HepG2 (cell line): ENCODE data around the gene TNIP1. TPM values are rescaled to one million over a fixed set of nuclear protein-coding genes. Genes with fewer than 3 reads are reported as not detected.

Source experiments
- ATAC-seq: fragments of 200-7000 bp; cut with Tn5 transposase; 3 replicates; pipeline ENCODE4 v1.9.1; 2020; ENCODE audit warnings: mild to moderate bottlenecking, moderate library complexity
- BruUV-seq: library from RNA; stranded (reverse); fragments of 400-500 nt; replicated peaks from 2 replicates; lab custom pipeline; 2021; lab: Mats Ljungman, UMichigan
- CTCF ChIA-PET: fragments of 300-600 bp; formaldehyde crosslinking; extraction: SDS; loops from one replicate; lab custom pipeline; 2021; ENCODE audit warnings: low total read pairs, inconsistent platforms, low intra/inter-chr PET ratio; lab: Yijun Ruan, JAX
- POLR2A ChIA-PET: fragments of 350-600 bp; sonication (Branson Sonifier 250); formaldehyde crosslinking; loops from one replicate; lab custom pipeline; 2020; ENCODE audit warnings: antibody characterized with exemption, inconsistent platforms; lab: Yijun Ruan, JAX
- DNase-seq: peaks from one replicate; pipeline ENCODE4 v3.0.0-alpha.2; 2015; ENCODE audit warnings: low spot score
- FAIRE-seq: peaks from 3 replicates; lab custom pipeline; 2011; peaks lifted over from hg19 to GRCh38; lab: Jason Lieb, UNC
- H2AFZ ChIP-seq: one replicate; pipeline ENCODE4 v1.6.1; 2011; ENCODE audit warnings: low read length, inconsistent platforms
- H3K27ac ChIP-seq: fragments of 300-600 bp; 3 replicates; pipeline ENCODE4 v1.8.0; 2011; ENCODE audit warnings: mixed run types, mild to moderate bottlenecking, mixed read lengths, low read length, inconsistent platforms; ENCODE audit not compliant: insufficient read depth; ENCODE audit errors: extremely low read length
- H3K27me3 ChIP-seq, 2 experiments: fragments of 200-600 bp in 1 of 2; 2 replicates in 1 of 2; 3 replicates in 1 of 2; pipeline versions ENCODE4 v1.6.0 to v1.8.0; 2011; ENCODE audit warnings: low read length in 2 of 2, mild to moderate bottlenecking in 2 of 2, moderate library complexity in 2 of 2, inconsistent platforms in 1 of 2; ENCODE audit not compliant: insufficient read depth in 2 of 2, control insufficient read depth in 1 of 2
- H3K36me3 ChIP-seq, 2 experiments: fragments of 200-600 bp in 1 of 2; replicated peaks in 1 of 2; 2 replicates in 1 of 2; 3 replicates in 1 of 2; pipeline versions ENCODE4 v1.5.1 to v1.8.0; 2011; ENCODE audit warnings: low read length in 2 of 2, inconsistent platforms in 1 of 2; ENCODE audit not compliant: insufficient read depth in 2 of 2, control insufficient read depth in 1 of 2
- H3K4me1 ChIP-seq: 2 replicates; pipeline ENCODE4 v1.5.1; 2012; ENCODE audit warnings: low read length, inconsistent platforms; ENCODE audit not compliant: insufficient read depth
- H3K4me2 ChIP-seq: 2 replicates; pipeline ENCODE4 v1.6.0; 2011; ENCODE audit warnings: low read depth, low read length, inconsistent platforms
- H3K4me3 ChIP-seq, 3 experiments: fragments of 200-600 bp in 1 of 3; sonication (generic), shearing (Covaris generic) in 1 of 3; replicated peaks in 1 of 3; 2 replicates each; pipeline ENCODE4 v1.5.1; 2011 to 2016; ENCODE audit warnings: low read length in 3 of 3, inconsistent platforms in 2 of 3, low read depth in 2 of 3, mild to moderate bottlenecking in 2 of 3, control low read depth in 1 of 3, mixed read lengths in 1 of 3; ENCODE audit not compliant: insufficient read depth in 1 of 3
- H3K79me2 ChIP-seq: one replicate; pipeline ENCODE4 v1.6.1; 2011; ENCODE audit warnings: low read length, inconsistent platforms; ENCODE audit not compliant: insufficient read depth
- H3K9ac ChIP-seq: 2 replicates; pipeline ENCODE4 v1.6.0; 2011; ENCODE audit warnings: mild to moderate bottlenecking, low read depth, low read length, inconsistent platforms; ENCODE audit not compliant: insufficient read depth
- H3K9me3 ChIP-seq: 2 replicates; pipeline ENCODE4 v1.5.1; 2012; ENCODE audit warnings: mild to moderate bottlenecking, low read length
- H4K20me1 ChIP-seq: 2 replicates; pipeline ENCODE4 v1.6.0; 2011; ENCODE audit warnings: inconsistent platforms, mild to moderate bottlenecking, low read length, moderate library complexity; ENCODE audit not compliant: insufficient read depth
- BCL6 ChIP-seq: IDR thresholded peaks from 2 replicates; pipeline ENCODE4 v1.6.1; 2016; ENCODE audit warnings: missing genetic modification reagents, missing compliant biosample characterization
- DPF2 ChIP-seq: sonication (generic); formaldehyde crosslinking; IDR thresholded peaks from 2 replicates; pipeline ENCODE4 v1.4.0; 2020; ENCODE audit warnings: mild to moderate bottlenecking, low read depth, missing genetic modification reagents, borderline replicate concordance
- KDM5B ChIP-seq: sonication (generic); formaldehyde crosslinking; IDR thresholded peaks from 2 replicates; pipeline ENCODE4 v1.4.0; 2020; ENCODE audit warnings: missing genetic modification reagents, mild to moderate bottlenecking, borderline replicate concordance
- MYPOP ChIP-seq: sonication (generic); formaldehyde crosslinking; IDR thresholded peaks from 2 replicates; pipeline ENCODE4 v1.8.1; 2023; ENCODE audit warnings: mild to moderate bottlenecking, moderate library complexity, missing genetic modification reagents
- REXO4 ChIP-seq: sonication (generic); formaldehyde crosslinking; IDR thresholded peaks from 2 replicates; pipeline ENCODE4 v1.8.0; 2022; ENCODE audit warnings: missing genetic modification reagents, mild to moderate bottlenecking, borderline replicate concordance
- ZBTB38 ChIP-seq: sonication (generic); formaldehyde crosslinking; IDR thresholded peaks from 2 replicates; pipeline ENCODE4 v1.5.1; 2020; ENCODE audit warnings: mild to moderate bottlenecking, missing genetic modification reagents
- ZNF629 ChIP-seq: sonication (generic); formaldehyde crosslinking; conservative IDR thresholded peaks from 2 replicates; pipeline ENCODE4 v1.5.0; 2020; ENCODE audit warnings: missing genetic modification reagents
- ZNF687 ChIP-seq: sonication (generic); formaldehyde crosslinking; IDR thresholded peaks from 2 replicates; pipeline ENCODE4 v1.5.1; 2020; ENCODE audit warnings: mild to moderate bottlenecking, missing genetic modification reagents, moderate library complexity
- WGBS: methylation state at CpG from one replicate; pipeline ENCODE4 v1.1.6; 2017; ENCODE audit warnings: low lambda C conversion rate; 5-methylcytosine and 5-hydroxymethylcytosine counted together
- in situ Hi-C: cut with HindIII; loops from 2 replicates; pipeline ENCODE4 v1.10.0; 2017; ENCODE audit warnings: low pct_unique_long_range_greater_than_20kb; ENCODE audit not compliant: extremely low pct_ligation_motif_present
- intact Hi-C: fragments of 100-400 bp; cut with micrococcal nuclease; formaldehyde crosslinking; loops from one replicate; pipeline ENCODE4 v1.10.0; 2022; ENCODE audit not compliant: unreplicated experiment
- polyA plus RNA-seq, 8 experiments: library from polyadenylated mRNA; depleted of rRNA in 3 of 8; stranded (reverse) in 7 of 8; unstranded in 1 of 8; fragments of >200 nt; fragmentation: Illumina TruSeq in 4 of 8; extraction: Trizol in 4 of 8; gene quantifications; 2 replicates each; pipeline versions ENCODE4 v1.2.1 to v1.2.3, GENCODE V29; 2011 to 2016; ENCODE audit warnings: low read depth in 4 of 8, missing spikeins in 1 of 8, mixed read lengths in 1 of 8; ENCODE audit not compliant: insufficient read depth in 1 of 8
- total RNA-seq, 5 experiments: library from RNA; depleted of rRNA; stranded (reverse); fragments of >200 nt; fragmentation: Illumina TruSeq; extraction: Trizol; gene quantifications; 2 replicates each; pipeline ENCODE4 v1.2.3, GENCODE V29; 2016; ENCODE audit warnings: low read depth in 1 of 5

The TNIP1 gene
- total and polyA plus RNA-seq, 2 of the 13 experiments (the other 11 are each of a cell fraction or from before 2014, with no cell fraction given): 26.2 to 45.9 TPM

GRCh38 chr5:151063142-151063989, 17.5 kb downstream of the TNIP1 start (continued):
- peak; percentile 9; the same call in 1 of the 2 replicates for TF ChIP-seq ZNF687 (CRISPR knock-in tag)
- TF ChIP-seq KDM5B (CRISPR knock-in tag): no peak
- TF ChIP-seq REXO4 (CRISPR knock-in tag): no peak
- TF ChIP-seq DPF2: no peak
- no peak for TF ChIP-seq BCL6

GRCh38 chr5:151062405-151063141, 18.3 kb downstream of the TNIP1 start:
- WGBS: 98% methylated on average over 5 of the region's 5 CpGs
- ATAC-seq (no peak; the same call in 2 of the 3 replicates), FAIRE-seq (no peak), DNase-seq (no peak)
- H3K27me3 ChIP-seq: no peaks in the 10 kb centered on the region
- no peak overlapping the region for H3K9ac ChIP-seq
- intact Hi-C loops: no loop called here
- H3K79me2 ChIP-seq: peaks cover 32% of the 10 kb centered on the region
- peak overlapping the region; percentile 12 for H3K27ac ChIP-seq
- no peaks in the 10 kb centered on the region for H3K9me3 ChIP-seq
- TF ChIP-seq MYPOP (CRISPR knock-in tag) (no peak), ZBTB38 (CRISPR knock-in tag) (0 out of 2 replicates have a peak, but pooled peaks have one; percentile 20), ZNF629 (CRISPR knock-in tag) (0 out of 2 replicates have a peak, but pooled peaks have one; percentile 49)
- H3K4me3 ChIP-seq: no peak overlapping the region
- H3K4me1 ChIP-seq: peaks cover 17% of the 10 kb centered on the region
- H3K4me2 ChIP-seq: no peak overlapping the region
- H2AFZ ChIP-seq: no peak overlapping the region
- POLR2A ChIA-PET: interaction anchor here (1.3 kb wide), 1 partner anchor 19 kb away, joined by 4 read pairs; no protein-coding TSS in a partner anchor
- peaks cover 38% of the 10 kb centered on the region; the same call in 1 of the 2 replicates for H4K20me1 ChIP-seq
- CTCF ChIA-PET: no interaction called here
- BruUV-seq: no TSS peak
- peaks cover 45 to 76% of the 10 kb centered on the region in 2 experiments for H3K36me3 ChIP-seq
- in situ Hi-C loops: no loop called here
